K562 (cell line): ENCODE data around the gene NUDT14. TPM values are rescaled to one million over a fixed set of nuclear protein-coding genes. Genes with fewer than 3 reads are reported as not detected.

ENCODE experiments used
- ATAC-seq: fragments of 200-7000 bp; cut with Tn5 transposase; 3 replicates; pipeline ENCODE4 v1.9.1; 2020; ENCODE audit warnings: moderate library complexity
- BruUV-seq: library from RNA; stranded (reverse); fragments of 400-500 nt; replicated peaks from 2 replicates; lab custom pipeline; 2021; lab: Mats Ljungman, UMichigan
- CTCF ChIA-PET: fragments of 300-600 bp; formaldehyde crosslinking; extraction: SDS; loops from one replicate; lab custom pipeline; 2021; ENCODE audit warnings: low intra/inter-chr PET ratio; lab: Yijun Ruan, JAX
- POLR2A ChIA-PET: fragments of 300-600, 350-650 bp; sonication (Branson Sonifier 250); formaldehyde crosslinking; extraction: SDS; loops from one replicate; lab custom pipeline; 2021; ENCODE audit warnings: antibody characterized with exemption, inconsistent platforms; lab: Yijun Ruan, JAX
- DNase-seq, 4 experiments: peaks; one replicate each; pipeline versions ENCODE4 v3.0.0 to v3.0.0-alpha.2; 2011 to 2018; ENCODE audit warnings: low spot score in 3 of 4, mixed read lengths in 3 of 4; ENCODE audit errors: extremely low read depth in 1 of 4
- FAIRE-seq: peaks from 2 replicates; lab custom pipeline; 2011; peaks lifted over from hg19 to GRCh38; lab: Jason Lieb, UNC
- H2AFZ ChIP-seq: 2 replicates; pipeline ENCODE4 v1.6.0; 2011; ENCODE audit warnings: low read depth, low read length, control low read depth, inconsistent platforms
- H3K27ac ChIP-seq: fragments of 200-600 bp; 3 replicates; pipeline ENCODE4 v1.8.0; 2011; ENCODE audit warnings: low read depth, mild to moderate bottlenecking, control low read depth, inconsistent platforms, low read length, moderate library complexity, mixed read lengths; ENCODE audit errors: extremely low read depth
- H3K27me3 ChIP-seq, 2 experiments: fragments of 300-600 bp in 1 of 2; 2 replicates in 1 of 2; 3 replicates in 1 of 2; pipeline versions ENCODE4 v1.6.0 to v1.8.0; 2011; ENCODE audit warnings: inconsistent platforms in 2 of 2, low read length in 2 of 2, mild to moderate bottlenecking in 1 of 2, mixed read lengths in 1 of 2, moderate library complexity in 1 of 2; ENCODE audit not compliant: control insufficient read depth in 2 of 2, insufficient read depth in 2 of 2
- H3K36me3 ChIP-seq: fragments of 300-600 bp; 3 replicates; pipeline ENCODE4 v1.8.0; 2011; ENCODE audit warnings: mild to moderate bottlenecking, low read length, inconsistent platforms; ENCODE audit not compliant: control insufficient read depth, insufficient read depth
- H3K4me1 ChIP-seq, 2 experiments: fragments of 200-600 bp in 1 of 2; replicated peaks in 1 of 2; 2 replicates in 1 of 2; 3 replicates in 1 of 2; pipeline versions ENCODE4 v1.5.1 to v1.8.0; 2011; ENCODE audit warnings: inconsistent platforms in 2 of 2, low read length in 2 of 2, mild to moderate bottlenecking in 1 of 2, mixed read lengths in 1 of 2, moderate library complexity in 1 of 2; ENCODE audit not compliant: control insufficient read depth in 2 of 2, insufficient read depth in 2 of 2
- H3K4me2 ChIP-seq: 2 replicates; pipeline ENCODE4 v1.6.1; 2011; ENCODE audit warnings: low read length, control low read depth, inconsistent platforms, mixed read lengths; ENCODE audit not compliant: insufficient read depth
- H3K4me3 ChIP-seq: fragments of 200-600 bp; sonication (generic), shearing (Covaris generic); 2 replicates; pipeline ENCODE4 v1.5.1; 2016; ENCODE audit warnings: control low read depth, inconsistent platforms
- H3K79me2 ChIP-seq: fragments of 200-600 bp; 3 replicates; pipeline ENCODE4 v1.8.0; 2011; ENCODE audit warnings: low read length, inconsistent platforms; ENCODE audit not compliant: control insufficient read depth, insufficient read depth
- H3K9ac ChIP-seq, 2 experiments: 2 replicates each; pipeline versions ENCODE4 v1.6.0 to v1.6.1; 2011; ENCODE audit warnings: low read depth in 2 of 2, low read length in 2 of 2, control low read depth in 1 of 2, inconsistent platforms in 1 of 2, mild to moderate bottlenecking in 1 of 2, mixed read lengths in 1 of 2; ENCODE audit not compliant: insufficient read depth in 1 of 2
- H3K9me1 ChIP-seq: one replicate; pipeline ENCODE4 v1.6.0; 2011; ENCODE audit warnings: inconsistent platforms, mild to moderate bottlenecking, low read length, moderate library complexity; ENCODE audit not compliant: control insufficient read depth, insufficient read depth
- H3K9me3 ChIP-seq: replicated peaks from 2 replicates; pipeline ENCODE4 v1.5.1; 2011; ENCODE audit warnings: low read depth, low read length, inconsistent platforms; ENCODE audit not compliant: control insufficient read depth, insufficient read depth
- H4K20me1 ChIP-seq: replicated peaks from 2 replicates; pipeline ENCODE4 v1.6.1; 2011; ENCODE audit warnings: low read length, inconsistent platforms, mixed read lengths; ENCODE audit not compliant: control insufficient read depth, insufficient read depth
- BCL6 ChIP-seq: fragments of 250-450 bp; sonication (Bioruptor Pico); IDR thresholded peaks from 2 replicates; pipeline ENCODE4 v1.4.0; 2020
- BRF2 ChIP-seq: IDR thresholded peaks from 3 replicates; pipeline ENCODE4 v1.6.1; 2011; ENCODE audit warnings: borderline replicate concordance, mild to moderate bottlenecking; ENCODE audit not compliant: insufficient read length, insufficient read depth
- CREBBP ChIP-seq: IDR thresholded peaks from one replicate; pipeline ENCODE4 v1.6.1; 2012; ENCODE audit warnings: low read depth, mild to moderate bottlenecking, control low read depth, inconsistent platforms, low read length
- CREM ChIP-seq: IDR thresholded peaks from 2 replicates; pipeline ENCODE4 v1.6.1; 2014; ENCODE audit warnings: antibody characterized with exemption, low read depth
- GABPA ChIP-seq: fragments of 200-800 bp; sonication (Bioruptor generic); conservative IDR thresholded peaks from 2 replicates; pipeline ENCODE4 v1.6.1; 2016; ENCODE audit warnings: low read depth, missing genetic modification characterization, missing compliant biosample characterization
- MAFK ChIP-seq: IDR thresholded peaks from 2 replicates; pipeline ENCODE4 v1.6.1; 2011; ENCODE audit warnings: low read length, improper control_type of control experiment
- MED1 ChIP-seq: sonication (generic); formaldehyde crosslinking; IDR thresholded peaks from 2 replicates; pipeline ENCODE4 v1.8.1; 2023; ENCODE audit warnings: missing genetic modification reagents, borderline replicate concordance
- MYC ChIP-seq, 2 experiments: fragments of 250-450 bp in 1 of 2; sonication (Bioruptor Pico) in 1 of 2; IDR thresholded peaks; 2 replicates each; pipeline versions ENCODE4 v1.5.1 to v1.6.1; 2012 to 2021; ENCODE audit warnings: low read depth in 2 of 2, borderline replicate concordance in 1 of 2, improper control_type of control experiment in 1 of 2, low read length in 1 of 2, mild to moderate bottlenecking in 1 of 2, moderate library complexity in 1 of 2
- NFIC ChIP-seq: fragments of 450-650 bp; IDR thresholded peaks from 2 replicates; pipeline ENCODE4 v1.6.1; 2017; ENCODE audit warnings: mild to moderate bottlenecking, inconsistent platforms
- NFRKB ChIP-seq: fragments of 450-650 bp; IDR thresholded peaks from 2 replicates; pipeline ENCODE4 v1.6.1; 2016; ENCODE audit warnings: low read depth
- NFXL1 ChIP-seq: fragments of 450-650 bp; formaldehyde crosslinking; IDR thresholded peaks from 2 replicates; pipeline ENCODE4 v1.4.0; 2021; ENCODE audit warnings: mild to moderate bottlenecking
- PML ChIP-seq: IDR thresholded peaks from 2 replicates; pipeline ENCODE4 v1.6.1; 2012; ENCODE audit warnings: low read length, inconsistent platforms
- PPARD ChIP-seq: fragments of 250-450 bp; sonication (Bioruptor Pico); IDR thresholded peaks from 2 replicates; pipeline ENCODE4 v1.8.0; 2022; ENCODE audit warnings: inconsistent platforms, mild to moderate bottlenecking, moderate library complexity
- RBBP5 ChIP-seq: fragments of 200-600 bp; sonication (generic); IDR thresholded peaks from 2 replicates; pipeline ENCODE4 v1.6.1; 2012; ENCODE audit warnings: borderline replicate concordance, mild to moderate bottlenecking, low read length, control low read depth, inconsistent platforms; ENCODE audit not compliant: insufficient read depth, poor library complexity, severe bottlenecking
- RBM25 ChIP-seq: fragments of 200-400 bp; formaldehyde crosslinking; IDR thresholded peaks from 2 replicates; pipeline ENCODE4 v1.6.1; 2018; ENCODE audit warnings: low read length, low read depth, moderate library complexity; ENCODE audit not compliant: severe bottlenecking
- SP1 ChIP-seq: sonication (generic); formaldehyde crosslinking; IDR thresholded peaks from 2 replicates; pipeline ENCODE4 v1.8.1; 2022; ENCODE audit warnings: mild to moderate bottlenecking, missing genetic modification reagents
- TAF7 ChIP-seq: fragments of 450-650 bp; IDR thresholded peaks from 2 replicates; pipeline ENCODE4 v1.6.1; 2016; ENCODE audit warnings: missing genetic modification characterization, missing compliant biosample characterization
- THAP7 ChIP-seq: fragments of 250-450 bp; sonication (Bioruptor Pico); IDR thresholded peaks from 2 replicates; pipeline ENCODE4 v1.5.0; 2021
- ZFPM2 ChIP-seq: fragments of 250-450 bp; sonication (Bioruptor Pico); IDR thresholded peaks from 2 replicates; pipeline ENCODE4 v1.5.1; 2022; ENCODE audit warnings: mild to moderate bottlenecking
- WGBS: fragments of 100-300 bp; shearing (Covaris generic); methylation state at CpG from one replicate; pipeline ENCODE4 v1.1.6; 2016; ENCODE audit warnings: low coverage, mixed read lengths; ENCODE audit not compliant: insufficient coverage; ENCODE audit errors: missing lambda C conversion rate; 5-methylcytosine and 5-hydroxymethylcytosine counted together
- in situ Hi-C: fragments of 300-500 bp; cut with MboI; formaldehyde crosslinking; loops from 4 replicates; pipeline ENCODE4 v1.15.0; 2018; ENCODE audit warnings: inconsistent platforms, mixed read lengths
- intact Hi-C: fragments of 100-400 bp; cut with micrococcal nuclease; formaldehyde crosslinking; loops from 2 replicates; pipeline ENCODE4 v1.14.2; 2022
- polyA plus RNA-seq, 8 experiments: library from polyadenylated mRNA; depleted of rRNA in 4 of 8; stranded (reverse) in 5 of 8; unstranded in 3 of 8; fragments of >200 nt; fragmentation: Nextera tagmentation in 2 of 8; fragmentation: Illumina TruSeq in 1 of 8; extraction: Ambion mirVana in 2 of 8; extraction: Trizol in 1 of 8; gene quantifications; 2 replicates each; pipeline versions ENCODE4 v1.2.1 to v1.2.3, GENCODE V29; 2011 to 2014; ENCODE audit warnings: inconsistent platforms in 1 of 8, missing spikeins in 1 of 8
- total RNA-seq, 7 experiments: library from RNA; depleted of rRNA in 6 of 7; stranded (reverse); fragments of >200 nt in 6 of 7; fragmentation: Illumina TruSeq in 2 of 7; extraction: Trizol in 2 of 7; gene quantifications; 2 replicates each; pipeline versions ENCODE4 v1.2.1 to v1.2.3, GENCODE V29; 2011 to 2021; ENCODE audit warnings: low replicate concordance in 1 of 7
- TF ChIP-seq, protein P1 (sequence below): sonication (generic); formaldehyde crosslinking; IDR thresholded peaks from 2 replicates; pipeline ENCODE4 v1.8.1; 2022; ENCODE audit warnings: missing genetic modification reagents

NUDT14 gene
- total and polyA plus RNA-seq, 9 of the 15 experiments (the other 6 are each of a cell fraction or from before 2014, with no cell fraction given), result 0.14 to 16.3 (median 8.2) TPM

- WGBS, result 100% methylated on average over 1 of the region's 4 CpGs
- Histone ChIP-seq H3K27me3 (no peaks in the 10 kb centered on the region), H3K4me3 (no peak overlapping the region), H3K27ac (no peak overlapping the region), H3K9me1 (no peaks in the 10 kb centered on the region), H3K9me3 (no peaks in the 10 kb centered on the region), H3K79me2 (no peaks in the 10 kb centered on the region), H3K9ac (no peak overlapping the region), H4K20me1 (no peaks in the 10 kb centered on the region), H2AFZ (no peak overlapping the region), H3K4me2 (no peak overlapping the region), H3K4me1 (peaks cover 0 to 18% of the 10 kb centered on the region in 2 experiments; a peak in 1 of 5 replicates), H3K36me3 (peaks cover 31% of the 10 kb centered on the region; the same call in 1 of the 3 replicates)
- no TSS peak for BruUV-seq
- POLR2A ChIA-PET, result no interaction called here
- no peak for DNase-seq
- no peak for FAIRE-seq
- no peak for ATAC-seq
- in situ Hi-C loops (no loop called here), intact Hi-C loops (no loop called here)
- CTCF ChIA-PET, result no interaction called here
- no peak for TF ChIP-seq CREM
- no peak for TF ChIP-seq TAF7 (tag)
- TF ChIP-seq PML, result no peak
- TF ChIP-seq SP1, result no peak
- no peak for TF ChIP-seq ZFPM2 (CRISPR knock-in tag)
- TF ChIP-seq NFRKB, result no peak
- TF ChIP-seq NFXL1 (CRISPR knock-in tag), result no peak
- no peak for TF ChIP-seq BCL6
- no peak for TF ChIP-seq MAFK
- no peak for TF ChIP-seq BRF2
- no peak for TF ChIP-seq GABPA (tag)
- TF ChIP-seq MED1 (CRISPR knock-in tag), result no peak
- TF ChIP-seq RBBP5, result no peak
- no peak for TF ChIP-seq NFIC
- TF ChIP-seq MYC (IDR thresholded peaks at IDR 0.05; ENCODE audit: low read depth, low read length), result no peak
- TF ChIP-seq MYC (CRISPR knock-in tag; IDR thresholded peaks at IDR 0.05; ENCODE audit: borderline replicate concordance, low read depth), result no peak
- no peak for TF ChIP-seq PPARD (CRISPR knock-in tag)
- TF ChIP-seq THAP7 (CRISPR knock-in tag), result no peak
- TF ChIP-seq CREBBP, result no peak
- TF ChIP-seq RBM25, result no peak
- TF ChIP-seq, protein P1, sequence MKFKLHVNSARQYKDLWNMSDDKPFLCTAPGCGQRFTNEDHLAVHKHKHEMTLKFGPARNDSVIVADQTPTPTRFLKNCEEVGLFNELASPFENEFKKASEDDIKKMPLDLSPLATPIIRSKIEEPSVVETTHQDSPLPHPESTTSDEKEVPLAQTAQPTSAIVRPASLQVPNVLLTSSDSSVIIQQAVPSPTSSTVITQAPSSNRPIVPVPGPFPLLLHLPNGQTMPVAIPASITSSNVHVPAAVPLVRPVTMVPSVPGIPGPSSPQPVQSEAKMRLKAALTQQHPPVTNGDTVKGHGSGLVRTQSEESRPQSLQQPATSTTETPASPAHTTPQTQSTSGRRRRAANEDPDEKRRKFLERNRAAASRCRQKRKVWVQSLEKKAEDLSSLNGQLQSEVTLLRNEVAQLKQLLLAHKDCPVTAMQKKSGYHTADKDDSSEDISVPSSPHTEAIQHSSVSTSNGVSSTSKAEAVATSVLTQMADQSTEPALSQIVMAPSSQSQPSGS (CRISPR knock-in tag), result no peak
Measured at GRCh38 chr14:105150026-105150367, 31.1 kb downstream of the NUDT14 start.
